ENCODE measurements around the gene VPS8.

Gene VPS8

GRCh38 chr3:184942735-184943134 is 130.8 kb downstream of the VPS8 start:
- no peaks in the 10 kb centered on the region for H3K9me2 ChIP-seq (ENCODE audit: low read depth, low read length)
- H3K4me1 ChIP-seq (ENCODE audit: insufficient read depth, low read length, severe bottlenecking) = peaks cover 5% of the 10 kb centered on the region
- no peaks in the 10 kb centered on the region for H4K20me1 ChIP-seq (ENCODE audit: insufficient read depth, low read length)
- no peak for TF ChIP-seq EZH2 (IDR thresholded peaks at IDR 0.05; ENCODE audit: borderline replicate concordance, low read length)
- TF ChIP-seq CTCF (IDR thresholded peaks at IDR 0.05; ENCODE audit: low read length) = no peak
- H3K4me2 ChIP-seq (ENCODE audit: low read length) = no peak overlapping the region
- H3K4me3 ChIP-seq (ENCODE audit: low read depth, low read length, poor library complexity, severe bottlenecking) = no peak overlapping the region
- no peaks in the 10 kb centered on the region for H3K79me2 ChIP-seq (ENCODE audit: insufficient read depth, low read length)
- peaks cover 10% of the 10 kb centered on the region; the same call in 1 of the 2 replicates for H3K36me3 ChIP-seq (ENCODE audit: insufficient read depth, low read length)
- no peak overlapping the region for H2AFZ ChIP-seq (ENCODE audit: low read length)
- no peaks in the 10 kb centered on the region for H3K9me3 ChIP-seq (ENCODE audit: low read length)
- H3K27ac ChIP-seq (ENCODE audit: low read depth, low read length, poor library complexity, severe bottlenecking) = no peak overlapping the region
- no peak overlapping the region for H3K9ac ChIP-seq (ENCODE audit: low read length)
- no peaks in the 10 kb centered on the region for H3F3A ChIP-seq (ENCODE audit: insufficient read depth, low read length)
- no peaks in the 10 kb centered on the region for H3K27me3 ChIP-seq (ENCODE audit: insufficient read depth, low read length)

GRCh38 chr3:184944241-184944640 is 132.3 kb downstream of the VPS8 start:
- H3K4me2 ChIP-seq (ENCODE audit: low read length) = no peak overlapping the region
- H3K79me2 ChIP-seq (ENCODE audit: insufficient read depth, low read length) = no peaks in the 10 kb centered on the region
- H3K9me2 ChIP-seq (ENCODE audit: low read depth, low read length) = no peaks in the 10 kb centered on the region
- no peaks in the 10 kb centered on the region for H4K20me1 ChIP-seq (ENCODE audit: insufficient read depth, low read length)
- H3K27me3 ChIP-seq (ENCODE audit: insufficient read depth, low read length) = no peaks in the 10 kb centered on the region
- no peak overlapping the region for H3K27ac ChIP-seq (ENCODE audit: low read depth, low read length, poor library complexity, severe bottlenecking)
- H3K4me1 ChIP-seq (ENCODE audit: insufficient read depth, low read length, severe bottlenecking) = peaks cover 5% of the 10 kb centered on the region
- H2AFZ ChIP-seq (ENCODE audit: low read length) = no peak overlapping the region
- H3F3A ChIP-seq (ENCODE audit: insufficient read depth, low read length) = no peaks in the 10 kb centered on the region
- H3K4me3 ChIP-seq (ENCODE audit: low read depth, low read length, poor library complexity, severe bottlenecking) = no peak overlapping the region
- H3K9ac ChIP-seq (ENCODE audit: low read length) = no peak overlapping the region
- TF ChIP-seq EZH2 (IDR thresholded peaks at IDR 0.05; ENCODE audit: borderline replicate concordance, low read length) = no peak
- no peaks in the 10 kb centered on the region for H3K9me3 ChIP-seq (ENCODE audit: low read length)
- peaks cover 10% of the 10 kb centered on the region; the same call in 1 of the 2 replicates for H3K36me3 ChIP-seq (ENCODE audit: insufficient read depth, low read length)

GRCh38 chr3:184945886-184946625 is 134.1 kb downstream of the VPS8 start:
- no peak overlapping the region for H3K9ac ChIP-seq (ENCODE audit: low read length)
- no peak overlapping the region for H3K4me2 ChIP-seq (ENCODE audit: low read length)
- H3K4me1 ChIP-seq (ENCODE audit: insufficient read depth, low read length, severe bottlenecking) = peaks cover 5% of the 10 kb centered on the region
- TF ChIP-seq CTCF (IDR thresholded peaks at IDR 0.05; ENCODE audit: low read length) = no peak
- no peak for TF ChIP-seq EZH2 (IDR thresholded peaks at IDR 0.05; ENCODE audit: borderline replicate concordance, low read length)
- H3K27me3 ChIP-seq (ENCODE audit: insufficient read depth, low read length) = no peaks in the 10 kb centered on the region
- H4K20me1 ChIP-seq (ENCODE audit: insufficient read depth, low read length) = no peaks in the 10 kb centered on the region
- H3K27ac ChIP-seq (ENCODE audit: low read depth, low read length, poor library complexity, severe bottlenecking) = no peak overlapping the region
- H3K9me3 ChIP-seq (ENCODE audit: low read length) = no peaks in the 10 kb centered on the region
- no peak overlapping the region for H3K4me3 ChIP-seq (ENCODE audit: low read depth, low read length, poor library complexity, severe bottlenecking)
- no peaks in the 10 kb centered on the region for H3K79me2 ChIP-seq (ENCODE audit: insufficient read depth, low read length)
- peaks cover 6% of the 10 kb centered on the region; the same call in 1 of the 2 replicates for H3K36me3 ChIP-seq (ENCODE audit: insufficient read depth, low read length)
- H3K9me2 ChIP-seq (ENCODE audit: low read depth, low read length) = no peaks in the 10 kb centered on the region
- no peaks in the 10 kb centered on the region for H3F3A ChIP-seq (ENCODE audit: insufficient read depth, low read length)
- H2AFZ ChIP-seq (ENCODE audit: low read length) = no peak overlapping the region

- Histone ChIP-seq H3K4me3 (ENCODE audit: low read depth, low read length, poor library complexity, severe bottlenecking) (no peak overlapping the region), H3K4me2 (ENCODE audit: low read length) (no peak overlapping the region), H3K79me2 (ENCODE audit: insufficient read depth, low read length) (no peaks in the 10 kb centered on the region), H4K20me1 (ENCODE audit: insufficient read depth, low read length) (no peaks in the 10 kb centered on the region), H3K9me3 (ENCODE audit: low read length) (no peaks in the 10 kb centered on the region), H3K9ac (ENCODE audit: low read length) (no peak overlapping the region), H3K27ac (ENCODE audit: low read depth, low read length, poor library complexity, severe bottlenecking) (no peak overlapping the region), H3K27me3 (ENCODE audit: insufficient read depth, low read length) (no peaks in the 10 kb centered on the region), H3K9me2 (ENCODE audit: low read depth, low read length) (no peaks in the 10 kb centered on the region), H3F3A (ENCODE audit: insufficient read depth, low read length) (no peaks in the 10 kb centered on the region), H2AFZ (ENCODE audit: low read length) (no peak overlapping the region), H3K4me1 (ENCODE audit: insufficient read depth, low read length, severe bottlenecking) (peaks cover 5% of the 10 kb centered on the region), H3K36me3 (ENCODE audit: insufficient read depth, low read length) (peaks cover 6% of the 10 kb centered on the region; the same call in 1 of the 2 replicates)
- TF ChIP-seq EZH2 (IDR thresholded peaks at IDR 0.05; ENCODE audit: borderline replicate concordance, low read length) (no peak), CTCF (IDR thresholded peaks at IDR 0.05; ENCODE audit: low read length) (no peak)
Observed at GRCh38 chr3:184946917-184947316, 135.0 kb downstream of the VPS8 start.

Measured in OCI-LY1 (cell line).